ENCODE data around the gene SLC8A3. TPM values are rescaled to one million over a fixed set of nuclear protein-coding genes. Genes with fewer than 3 reads are reported as not detected.

SLC8A3 gene
- total and polyA plus RNA-seq, 9 of the 15 experiments (the other 6 are each of a cell fraction or from before 2014, with no cell fraction given), result not detected

- no peak for TF ChIP-seq FOXM1 (IDR thresholded peaks at IDR 0.05; ENCODE audit: low read depth)
- no peak for TF ChIP-seq FOXM1 (CRISPR knock-in tag; IDR thresholded peaks at IDR 0.05; ENCODE audit: low read depth)
- TF ChIP-seq RBM34 (IDR thresholded peaks at IDR 0.05; ENCODE audit: borderline replicate concordance, insufficient read depth, low read length), result no peak
- TF ChIP-seq KLF1 (tag; IDR thresholded peaks at IDR 0.05), result no peak
- no peak for TF ChIP-seq SFPQ (IDR thresholded peaks at IDR 0.05; ENCODE audit: low read depth, low read length)
- no peak for TF ChIP-seq ZSCAN32 (CRISPR knock-in tag; IDR thresholded peaks at IDR 0.05)
- no peak for TF ChIP-seq SLC30A9 (CRISPR knock-in tag; IDR thresholded peaks at IDR 0.05)
- TF ChIP-seq ZNF232 (CRISPR knock-in tag; IDR thresholded peaks at IDR 0.05), result no peak
These were observed 170.5 kb downstream of the SLC8A3 start (continued) for GRCh38 chr14:70018230-70018629.

- H3K27me3 ChIP-seq (ENCODE audit: control insufficient read depth in 2 of 2, insufficient read depth in 2 of 2, low read length in 2 of 2), result peaks cover 0 to 11% of the 10 kb centered on the region in 2 experiments; a peak in 2 of 5 replicates
- no peak overlapping the region for H3K4me3 ChIP-seq
- no peaks in the 10 kb centered on the region for H4K20me1 ChIP-seq (replicated peaks; ENCODE audit: control insufficient read depth, insufficient read depth, low read length)
- no peaks in the 10 kb centered on the region for H3K9me3 ChIP-seq (replicated peaks; ENCODE audit: control insufficient read depth, insufficient read depth, low read depth, low read length)
- ATAC-seq (no peak), FAIRE-seq (no peak), DNase-seq (ENCODE audit: extremely low read depth in 1 of 4, low spot score in 3 of 4) (no peak)
- POLR2A ChIA-PET, result no interaction called here
- H3K27ac ChIP-seq (ENCODE audit: extremely low read depth, low read depth, low read length), result no peak overlapping the region
- H3K4me1 ChIP-seq (replicated peaks in 1 of 2; ENCODE audit: control insufficient read depth in 2 of 2, insufficient read depth in 2 of 2, low read length in 2 of 2), result no peaks in the 10 kb centered on the region
- H3K79me2 ChIP-seq (ENCODE audit: control insufficient read depth, insufficient read depth, low read length), result no peaks in the 10 kb centered on the region
- TF ChIP-seq ZHX1 (conservative IDR thresholded peaks at IDR 0.05; ENCODE audit: low read length), result no peak
- no peak for TF ChIP-seq ZC3H11A (IDR thresholded peaks at IDR 0.05; ENCODE audit: low read depth, low read length)
- TF ChIP-seq ZNF124 (CRISPR knock-in tag; IDR thresholded peaks at IDR 0.05), result no peak
- TF ChIP-seq ZFP36 (IDR thresholded peaks at IDR 0.05; ENCODE audit: low read depth, low read length, partially characterized antibody), result no peak
- no peak for TF ChIP-seq PHTF2 (CRISPR knock-in tag; IDR thresholded peaks at IDR 0.05)
- intact Hi-C loops (cut with micrococcal nuclease) (loop anchor here (5.0 kb wide), 1 partner anchor 282 kb away; no protein-coding TSS in a partner anchor), in situ Hi-C loops (cut with MboI) (no loop called here)
- no peaks in the 10 kb centered on the region for H3K9me1 ChIP-seq (ENCODE audit: control insufficient read depth, insufficient read depth, low read length)
- H3K36me3 ChIP-seq (ENCODE audit: control insufficient read depth, insufficient read depth, low read length), result no peaks in the 10 kb centered on the region
- CTCF ChIA-PET (ENCODE audit: low intra/inter-chr PET ratio), result no interaction called here
- H3K9ac ChIP-seq (ENCODE audit: insufficient read depth in 1 of 2, low read depth in 2 of 2, low read length in 2 of 2), result no peak overlapping the region
- H3K4me2 ChIP-seq (ENCODE audit: insufficient read depth, low read length), result no peak overlapping the region
- H2AFZ ChIP-seq (ENCODE audit: low read depth, low read length), result no peak overlapping the region
- 0% methylated on average over 6 of the region's 7 CpGs for WGBS (ENCODE audit: insufficient coverage, low coverage, missing lambda C conversion rate)
- BruUV-seq (replicated peaks), result no TSS peak
These were observed 174.2 kb downstream of the SLC8A3 start for GRCh38 chr14:70014406-70015095.
